ENCODE measurements around the gene KIAA1958. TPM values are rescaled to one million over a fixed set of nuclear protein-coding genes. Genes with fewer than 3 reads are reported as not detected.

Gene KIAA1958
- total RNA-seq, 1 experiment from 2014 or later = 28.6 TPM

- no peaks in the 10 kb centered on the region for H3K9me3 ChIP-seq (ENCODE audit: low read depth, low read length, poor library complexity, severe bottlenecking)
Observed at GRCh38 chr9:112542593-112543292, 56.1 kb downstream of the KIAA1958 start.

GRCh38 chr9:112544477-112544876 lies 57.9 kb downstream of the KIAA1958 start:
- no peak overlapping the region for H3K4me3 ChIP-seq (ENCODE audit: low read depth, low read length, poor library complexity, severe bottlenecking)
- intact Hi-C loops (cut with micrococcal nuclease; ENCODE audit: unreplicated experiment) = no loop called here
- H3K9me3 ChIP-seq (ENCODE audit: low read depth, low read length, poor library complexity, severe bottlenecking) = no peaks in the 10 kb centered on the region
- H3K27ac ChIP-seq (ENCODE audit: low read depth, low read length, poor library complexity, severe bottlenecking) = no peak overlapping the region
- peaks cover 42% of the 10 kb centered on the region for H3K4me1 ChIP-seq (ENCODE audit: insufficient read depth, low read length, poor library complexity, severe bottlenecking)
- peak; percentile 30 for DNase-seq (ENCODE audit: low spot score)
- H3K27me3 ChIP-seq (replicated peaks; ENCODE audit: insufficient read depth, low read depth, low read length, poor library complexity) = no peaks in the 10 kb centered on the region
- CTCF ChIA-PET = no interaction called here
- no peak for TF ChIP-seq CTCF (conservative IDR thresholded peaks at IDR 0.05; ENCODE audit: low read depth, low read length)
- TF ChIP-seq EZH2 (IDR thresholded peaks at IDR 0.05; ENCODE audit: borderline replicate concordance, low read depth, low read length, poor library complexity, severe bottlenecking) = no peak
- POLR2A ChIA-PET (ENCODE audit: low non-redundant PET) = no interaction called here
- no TSS peak for BruUV-seq (replicated peaks)
- no peaks in the 10 kb centered on the region for H3K36me3 ChIP-seq (ENCODE audit: insufficient read depth, low read length, poor library complexity, severe bottlenecking)

More at GRCh38 chr9:112542593-112543292, 56.1 kb downstream of the KIAA1958 start:
- no peak overlapping the region for H3K4me3 ChIP-seq (ENCODE audit: low read depth, low read length, poor library complexity, severe bottlenecking)
- BruUV-seq (replicated peaks) = no TSS peak
- H3K27me3 ChIP-seq (replicated peaks; ENCODE audit: insufficient read depth, low read depth, low read length, poor library complexity) = no peaks in the 10 kb centered on the region
- H3K36me3 ChIP-seq (ENCODE audit: insufficient read depth, low read length, poor library complexity, severe bottlenecking) = peaks cover 4% of the 10 kb centered on the region
- intact Hi-C loops (cut with micrococcal nuclease; ENCODE audit: unreplicated experiment) = no loop called here
- ChIA-PET CTCF (no interaction called here), POLR2A (ENCODE audit: low non-redundant PET) (interaction anchor here (0.7 kb wide), 1 partner anchor 53 kb away, joined by 3 read pairs; no protein-coding TSS in a partner anchor)
- peak; percentile 44 for DNase-seq (ENCODE audit: low spot score)
- H3K27ac ChIP-seq (ENCODE audit: low read depth, low read length, poor library complexity, severe bottlenecking) = peak overlapping the region; percentile 51
- H3K4me1 ChIP-seq (ENCODE audit: insufficient read depth, low read length, poor library complexity, severe bottlenecking) = peaks cover 42% of the 10 kb centered on the region
- TF ChIP-seq CTCF (conservative IDR thresholded peaks at IDR 0.05; ENCODE audit: low read depth, low read length) = no peak
- no peak for TF ChIP-seq EZH2 (IDR thresholded peaks at IDR 0.05; ENCODE audit: borderline replicate concordance, low read depth, low read length, poor library complexity, severe bottlenecking)

GRCh38 chr9:112545237-112545636 lies 58.6 kb downstream of the KIAA1958 start:
- H3K4me3 ChIP-seq (ENCODE audit: low read depth, low read length, poor library complexity, severe bottlenecking) = no peak overlapping the region
- H3K9me3 ChIP-seq (ENCODE audit: low read depth, low read length, poor library complexity, severe bottlenecking) = no peaks in the 10 kb centered on the region
- TF ChIP-seq EZH2 (IDR thresholded peaks at IDR 0.05; ENCODE audit: borderline replicate concordance, low read depth, low read length, poor library complexity, severe bottlenecking) (no peak), CTCF (conservative IDR thresholded peaks at IDR 0.05; ENCODE audit: low read depth, low read length) (no peak)
- peaks cover 42% of the 10 kb centered on the region for H3K4me1 ChIP-seq (ENCODE audit: insufficient read depth, low read length, poor library complexity, severe bottlenecking)
- DNase-seq (ENCODE audit: low spot score) = no peak
- H3K27me3 ChIP-seq (replicated peaks; ENCODE audit: insufficient read depth, low read depth, low read length, poor library complexity) = no peaks in the 10 kb centered on the region
- H3K36me3 ChIP-seq (ENCODE audit: insufficient read depth, low read length, poor library complexity, severe bottlenecking) = no peaks in the 10 kb centered on the region
- intact Hi-C loops (cut with micrococcal nuclease; ENCODE audit: unreplicated experiment) = no loop called here
- POLR2A ChIA-PET (ENCODE audit: low non-redundant PET) = no interaction called here
- CTCF ChIA-PET = no interaction called here
- BruUV-seq (replicated peaks) = no TSS peak
- peak overlapping the region; percentile 37 for H3K27ac ChIP-seq (ENCODE audit: low read depth, low read length, poor library complexity, severe bottlenecking)
